Dedifferentiated amniotic fluid mesenchymal stem cell (primary cell): ENCODE results near the gene CCDC9B.

Source experiments
- DNase-seq: peaks from one replicate; pipeline ENCODE4 v3.0.0-alpha.2; 2016; ENCODE audit errors: extremely low spot score

CCDC9B gene

DNA sequence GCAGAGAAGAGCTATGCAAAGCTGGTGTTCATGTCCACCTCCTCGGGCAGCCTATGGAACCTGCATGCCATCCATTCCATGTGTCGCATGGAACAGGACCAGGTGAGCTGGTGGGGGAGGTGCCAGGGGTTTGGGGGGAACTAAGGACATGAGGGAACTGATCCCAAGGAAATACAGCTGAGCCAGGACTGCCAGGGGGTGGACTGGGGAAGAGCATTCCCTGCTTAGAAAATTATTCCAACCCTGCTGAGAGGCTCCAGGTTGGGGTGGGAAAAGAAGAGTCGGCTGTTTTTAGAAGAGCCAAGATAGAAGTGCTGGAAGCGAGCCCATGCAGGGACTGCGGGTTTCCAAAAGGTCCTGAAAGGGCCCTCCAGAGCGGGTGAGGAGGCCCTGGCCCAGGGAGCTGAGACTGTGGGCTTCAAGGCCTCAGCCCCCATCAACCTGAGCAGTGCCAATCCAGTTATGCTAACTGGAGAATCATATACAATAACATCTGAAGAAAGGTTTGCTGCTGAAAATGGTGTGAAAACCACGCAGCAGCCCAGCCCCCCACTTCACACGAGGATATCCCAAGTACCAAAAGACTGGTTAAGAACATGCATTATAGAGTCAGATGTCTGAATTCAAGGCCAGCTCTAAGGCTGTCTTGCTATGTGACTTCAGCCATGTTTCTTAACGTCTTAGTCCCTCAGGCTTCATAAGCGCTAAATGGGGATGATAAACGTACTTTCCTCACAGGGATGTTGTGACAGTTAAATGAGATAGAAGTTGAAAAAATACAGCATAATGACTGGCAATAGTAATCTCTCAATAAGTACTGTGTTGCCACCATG is 25.1 kb upstream of the CCDC9B start:
- DNase-seq = no peak

DNA sequence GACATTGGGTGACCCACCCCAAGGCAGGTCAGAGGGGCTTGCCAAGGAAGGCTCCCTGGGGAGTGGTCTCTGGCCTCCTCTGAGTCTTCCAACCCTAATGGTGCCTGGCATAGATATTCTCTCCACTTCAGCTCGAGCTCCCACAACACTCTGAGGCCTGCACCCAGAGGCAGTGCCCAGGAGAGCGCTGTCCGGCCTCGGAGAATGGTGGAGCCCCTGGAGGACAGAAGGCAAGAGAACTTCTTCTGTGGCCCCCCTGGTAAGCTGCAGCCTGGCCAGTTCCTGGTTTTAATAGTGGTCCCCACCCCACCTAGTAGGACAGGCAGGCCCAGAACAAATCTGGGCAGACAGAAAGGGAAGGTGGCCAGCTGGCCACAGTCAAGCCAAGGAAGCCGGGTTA is 24.3 kb upstream of the CCDC9B start:
- no peak for DNase-seq

DNA sequence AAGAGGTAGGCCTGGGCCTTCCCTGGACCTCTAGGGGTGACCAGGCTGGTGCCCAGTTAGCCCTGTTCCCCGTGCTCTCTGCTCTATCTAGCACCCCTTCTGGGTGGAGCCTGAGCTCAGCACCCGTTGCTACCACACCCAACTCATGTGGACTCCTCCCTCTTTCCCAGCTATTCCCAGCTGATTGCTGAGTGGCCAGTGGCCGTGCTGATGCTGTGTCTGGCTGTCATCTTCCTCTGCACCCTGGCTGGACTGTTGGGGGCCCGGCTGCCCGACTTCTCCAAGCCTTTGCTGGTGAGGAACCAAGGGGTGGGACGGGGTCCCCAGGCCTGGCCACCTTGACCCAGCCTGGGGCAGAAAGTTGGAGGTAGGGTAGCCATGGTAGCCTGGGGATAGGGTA is 23.5 kb upstream of the CCDC9B start:
- DNase-seq = no peak

DNA sequence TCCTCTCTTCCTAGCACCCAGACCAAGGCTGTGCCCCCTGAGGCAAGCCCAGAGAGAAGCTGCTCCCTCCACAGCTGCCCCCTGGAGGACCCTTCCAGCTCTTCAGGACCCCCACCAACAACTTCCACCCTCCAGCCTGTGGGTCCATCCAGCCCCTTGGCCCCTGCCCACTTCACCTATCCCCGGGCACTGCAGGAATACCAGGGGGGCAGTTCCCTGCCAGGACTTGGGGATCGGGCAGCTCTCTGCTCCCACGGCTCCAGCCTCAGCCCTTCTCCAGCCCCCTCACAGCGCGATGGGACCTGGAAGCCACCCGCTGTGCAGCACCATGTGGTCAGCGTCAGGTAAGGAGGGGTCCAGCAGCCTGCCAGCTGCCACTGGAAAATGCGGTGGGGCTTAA is 22.9 kb upstream of the CCDC9B start:
- DNase-seq = no peak

DNA sequence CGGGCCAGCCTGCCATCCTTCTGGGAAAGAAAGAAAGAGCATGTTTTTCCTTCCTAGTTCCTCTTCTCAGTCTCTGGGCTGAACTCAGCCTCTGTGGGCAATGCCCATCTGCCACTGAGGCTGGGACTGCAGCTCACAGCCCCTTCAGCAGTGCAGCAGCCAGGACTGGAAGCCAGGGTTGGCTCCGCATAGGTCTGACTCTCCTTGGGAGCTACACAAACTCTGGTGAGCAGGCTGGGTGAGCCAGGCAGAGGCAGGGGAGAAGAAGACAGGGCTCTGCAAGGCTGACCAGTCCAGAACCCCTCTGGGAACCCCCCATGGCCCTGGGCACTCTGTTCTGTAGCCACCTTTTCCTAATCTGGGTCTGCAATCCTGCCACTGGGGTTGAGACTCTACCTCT is 20.9 kb upstream of the CCDC9B start:
- DNase-seq = no peak

DNA sequence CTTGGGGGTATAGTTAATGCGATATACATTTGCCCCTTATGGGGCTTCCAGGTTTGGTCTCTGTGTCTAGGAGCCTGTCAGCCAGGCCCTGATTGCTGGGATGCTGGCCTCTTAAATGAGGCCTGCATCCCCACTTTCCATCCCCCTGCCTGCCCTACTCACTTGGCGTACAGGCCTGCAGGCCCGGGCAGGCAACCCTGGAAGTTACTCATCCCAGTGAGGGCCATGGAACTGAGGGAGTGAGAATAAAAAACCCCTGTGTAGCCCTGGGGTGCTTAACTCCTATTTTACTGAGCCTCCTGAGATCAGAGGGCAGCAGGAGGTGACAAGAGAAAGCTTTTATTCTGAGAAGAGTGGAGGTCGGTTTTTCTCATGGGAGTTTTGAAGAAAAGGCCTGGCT is 19.3 kb upstream of the CCDC9B start:
- DNase-seq = no peak

DNA sequence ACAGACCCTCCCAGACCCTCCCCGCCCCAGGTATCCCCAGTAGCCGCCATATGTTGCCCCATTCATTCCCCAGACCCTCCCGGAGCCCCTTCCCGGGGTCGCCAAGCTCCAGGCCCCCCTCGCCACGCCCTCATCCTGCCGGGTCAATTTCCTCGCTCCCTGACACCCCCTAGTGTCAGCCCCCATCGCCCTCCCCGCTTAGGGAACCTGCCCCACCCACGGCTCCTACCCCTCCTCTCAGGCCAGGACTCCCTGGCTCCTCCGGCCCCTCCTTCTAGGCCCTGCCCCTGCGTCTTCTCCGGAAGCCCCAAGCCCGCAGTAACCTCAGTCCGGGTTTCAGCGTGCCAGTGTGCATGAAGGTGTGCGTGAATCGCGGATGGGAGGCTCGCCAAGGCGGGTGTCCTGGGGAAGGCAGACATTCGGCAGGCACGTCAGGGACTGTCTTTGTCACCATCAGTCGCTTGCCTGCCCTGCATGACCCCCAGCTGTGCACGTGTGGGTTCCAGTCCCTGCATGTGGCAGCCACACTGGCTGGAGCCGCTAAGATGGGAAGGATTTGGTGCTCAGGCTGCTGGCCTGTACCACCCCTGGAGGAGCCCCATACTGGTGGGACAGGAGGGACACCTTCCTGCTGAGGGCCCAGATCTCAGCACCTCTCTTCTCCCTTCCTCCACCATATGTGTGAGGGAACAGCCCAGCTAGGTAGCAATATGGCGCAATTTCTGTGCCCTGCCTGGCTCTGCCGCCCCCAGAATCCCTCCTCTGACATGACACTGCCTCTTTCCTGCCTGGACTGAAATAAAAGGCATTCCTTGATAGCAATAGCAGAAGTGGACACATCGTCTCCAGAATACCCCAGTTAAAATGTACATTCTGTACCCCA is 18.0 kb upstream of the CCDC9B start:
- DNase-seq = no peak

DNA sequence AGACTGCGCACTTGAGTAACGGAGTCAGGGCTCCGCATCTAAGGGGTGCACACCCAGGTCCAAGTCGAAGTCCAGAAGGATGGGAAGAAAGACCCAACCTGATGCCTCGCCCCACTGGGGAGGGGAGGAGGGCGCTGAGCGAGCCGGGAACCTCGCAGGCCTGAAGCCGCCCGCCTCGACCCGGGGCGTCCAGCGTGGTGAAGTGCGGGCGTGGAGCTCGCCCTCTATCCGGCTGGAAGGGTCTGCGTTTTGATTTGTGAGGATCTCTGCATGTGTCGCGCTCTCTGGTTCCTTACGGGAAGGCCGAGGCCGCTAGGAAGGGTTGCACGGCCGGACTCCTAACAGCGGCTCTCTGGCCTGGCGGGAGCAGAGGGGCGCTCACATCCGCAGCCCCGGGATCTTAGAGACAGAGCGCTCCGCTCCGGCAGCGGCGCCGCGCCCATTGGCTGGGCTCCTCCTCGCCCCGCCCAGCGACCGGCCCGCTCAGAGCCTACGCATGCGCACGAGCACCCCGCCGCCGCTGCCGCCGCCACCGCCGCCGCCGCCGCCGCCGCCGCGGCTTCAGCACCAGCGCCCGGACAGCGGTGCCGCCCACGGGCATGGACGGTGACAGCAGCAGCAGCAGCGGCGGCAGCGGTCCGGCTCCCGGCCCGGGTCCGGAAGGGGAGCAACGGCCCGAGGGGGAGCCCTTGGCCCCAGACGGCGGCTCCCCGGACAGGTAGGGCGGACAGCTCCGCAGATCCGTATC is 17.2 kb upstream of the CCDC9B start, which contains the start of gene DISP2:
TSS of gene DISP2 (plus strand) at position 497 of the 748 bp plus-strand sequence. CDS start at position 600, 103 bp downstream.
- peak; percentile 70 for DNase-seq

DNA sequence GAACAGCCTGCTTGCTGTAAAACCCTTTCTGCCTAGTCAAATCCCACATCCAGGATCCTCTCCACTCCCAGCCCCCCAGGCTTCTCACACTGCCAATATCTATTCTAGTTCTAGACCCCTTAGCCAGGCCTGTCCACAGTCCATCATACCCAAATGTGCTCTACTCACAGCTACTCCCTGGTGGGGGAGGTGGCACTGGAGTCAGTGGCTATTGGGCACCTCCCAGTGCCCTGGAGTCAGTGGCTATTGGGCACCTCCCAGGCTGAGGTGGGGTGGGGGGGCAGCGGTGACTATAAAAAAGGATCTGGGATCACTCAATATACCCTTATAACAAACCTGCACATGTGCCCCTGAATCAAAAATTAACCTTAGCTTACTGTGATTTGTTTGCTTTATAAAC is 16.5 kb upstream of the CCDC9B start:
- no peak for DNase-seq

DNA sequence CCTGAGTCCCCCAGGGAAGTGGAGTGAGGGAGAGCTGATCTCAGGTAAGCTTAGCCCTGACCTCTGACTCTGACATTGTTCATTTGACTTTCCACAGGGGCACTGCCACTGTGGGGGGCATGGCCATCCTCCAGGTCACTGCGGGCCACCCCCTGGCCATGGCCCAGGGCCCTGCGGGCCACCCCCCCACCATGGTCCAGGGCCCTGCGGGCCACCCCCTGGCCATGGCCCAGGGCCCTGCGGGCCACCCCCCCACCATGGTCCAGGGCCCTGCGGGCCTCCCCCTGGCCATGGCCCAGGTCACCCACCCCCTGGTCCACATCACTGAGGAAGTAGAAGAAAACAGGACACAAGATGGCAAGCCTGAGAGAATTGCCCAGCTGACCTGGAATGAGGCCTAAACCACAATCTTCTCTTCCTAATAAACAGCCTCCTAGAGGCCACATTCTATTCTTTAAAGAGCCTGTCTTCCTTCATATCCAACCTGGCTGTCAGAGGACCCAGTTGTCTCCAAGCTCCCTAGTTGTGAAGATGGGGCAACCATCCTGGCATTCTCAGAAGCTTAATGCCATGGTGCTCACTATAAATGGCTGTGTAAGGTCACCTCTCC is 15.3 kb upstream of the CCDC9B start:
- DNase-seq = no peak

DNA sequence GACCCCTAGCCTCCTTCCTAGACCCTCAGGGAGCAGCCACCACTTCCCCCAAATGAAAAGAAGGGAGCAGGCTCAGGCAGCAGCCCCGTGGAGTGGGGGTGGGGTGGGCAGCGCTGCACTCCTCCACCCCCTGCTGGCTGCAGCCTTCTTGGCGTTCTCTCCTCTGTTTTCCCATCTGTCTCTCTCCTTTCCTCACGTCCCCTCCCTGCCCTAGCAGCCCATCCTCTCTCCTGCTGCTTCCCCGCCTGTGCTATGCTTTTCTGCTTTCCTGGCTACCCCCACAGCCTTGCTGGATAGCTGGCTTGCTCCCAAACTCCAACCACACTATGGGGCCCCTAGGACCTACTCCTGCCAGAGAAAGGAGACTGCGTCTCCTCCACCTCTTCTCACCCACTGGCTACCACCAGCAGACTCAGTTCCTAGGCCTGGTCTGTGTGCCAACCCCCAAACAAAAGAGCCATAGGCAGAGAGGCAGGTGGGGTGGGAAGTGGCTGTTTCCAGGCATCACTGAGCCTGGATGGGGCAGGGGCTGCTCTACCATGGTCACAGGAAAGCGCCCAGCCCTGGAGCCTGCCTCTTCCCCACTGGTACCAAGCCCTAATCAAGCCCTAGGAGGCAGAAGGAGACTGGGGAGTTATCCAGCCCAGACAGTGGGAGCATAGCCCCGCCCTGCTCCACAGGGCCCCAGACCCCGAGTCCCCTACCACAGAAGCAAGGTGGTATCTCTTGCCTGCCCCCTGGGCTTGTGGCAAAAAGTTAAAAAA is 13.9 kb upstream of the CCDC9B start:
- DNase-seq = no peak

DNA sequence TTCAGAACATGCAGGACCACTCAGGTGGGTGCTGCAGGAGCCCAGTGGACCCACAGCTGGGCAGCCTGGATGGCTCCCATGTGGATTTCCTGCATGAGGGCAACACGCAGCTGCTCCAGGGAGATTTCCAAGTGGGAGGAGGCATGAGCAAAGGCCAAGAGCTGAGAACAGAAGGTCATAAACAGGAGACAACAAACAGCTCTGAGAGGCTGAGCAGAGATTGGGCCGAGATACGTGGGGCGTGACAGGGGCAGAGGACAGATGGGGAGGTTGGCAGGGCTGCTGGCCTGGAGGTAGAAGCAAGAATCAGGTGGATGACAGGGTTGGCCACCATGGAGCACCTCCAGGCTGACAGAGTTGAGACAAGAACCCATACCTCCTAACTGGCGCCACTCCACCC is 13.0 kb upstream of the CCDC9B start:
- no peak for DNase-seq

DNA sequence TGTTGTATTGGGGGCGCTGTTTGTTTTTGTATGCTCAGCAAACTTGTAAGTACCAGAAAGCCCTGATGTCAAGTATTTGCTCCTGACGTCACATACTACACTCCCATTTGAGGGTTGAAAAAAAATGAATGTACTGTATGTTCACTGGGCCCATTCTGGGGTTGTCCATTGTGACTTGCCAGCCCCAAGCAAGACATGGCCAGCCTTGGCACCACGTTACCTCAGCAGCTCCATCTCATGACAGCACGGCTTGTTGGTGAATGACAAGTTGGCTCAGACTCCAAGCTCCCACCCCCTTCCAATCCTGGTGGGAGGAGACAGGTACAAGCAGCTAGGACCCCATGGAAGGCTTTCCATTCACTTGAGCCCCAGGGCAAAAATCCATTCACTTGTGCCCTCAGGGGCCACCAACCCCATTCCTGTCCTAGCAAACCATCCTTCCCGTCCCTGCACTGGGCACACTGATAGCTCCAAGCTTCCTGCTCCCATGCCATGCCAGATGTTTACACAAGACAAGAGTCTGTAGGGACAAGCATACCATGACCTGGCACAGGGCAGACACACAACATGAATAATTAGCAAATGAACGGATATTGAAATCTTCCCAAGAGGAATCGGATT is 11.7 kb upstream of the CCDC9B start:
- no peak for DNase-seq

DNA sequence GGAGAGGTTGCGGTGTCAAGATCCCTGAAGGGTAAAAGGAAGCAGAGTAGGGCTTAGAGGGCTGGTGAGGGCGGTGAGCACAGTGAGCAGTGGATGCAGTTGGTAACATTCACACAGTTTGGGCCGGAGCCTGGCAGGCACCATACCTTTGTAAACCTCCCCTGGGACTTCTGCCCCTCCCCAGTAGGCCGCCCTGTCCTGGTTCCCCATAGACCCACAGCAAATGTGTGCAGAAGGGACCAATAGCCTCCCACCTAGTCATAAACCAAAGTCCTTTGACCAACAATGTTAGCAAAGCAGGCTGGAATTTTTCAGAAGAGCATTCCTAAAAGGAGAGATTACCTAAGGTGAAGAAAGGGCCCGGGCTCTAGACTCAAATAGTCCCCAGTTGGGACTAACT is 8.4 kb upstream of the CCDC9B start:
- DNase-seq = no peak

DNA sequence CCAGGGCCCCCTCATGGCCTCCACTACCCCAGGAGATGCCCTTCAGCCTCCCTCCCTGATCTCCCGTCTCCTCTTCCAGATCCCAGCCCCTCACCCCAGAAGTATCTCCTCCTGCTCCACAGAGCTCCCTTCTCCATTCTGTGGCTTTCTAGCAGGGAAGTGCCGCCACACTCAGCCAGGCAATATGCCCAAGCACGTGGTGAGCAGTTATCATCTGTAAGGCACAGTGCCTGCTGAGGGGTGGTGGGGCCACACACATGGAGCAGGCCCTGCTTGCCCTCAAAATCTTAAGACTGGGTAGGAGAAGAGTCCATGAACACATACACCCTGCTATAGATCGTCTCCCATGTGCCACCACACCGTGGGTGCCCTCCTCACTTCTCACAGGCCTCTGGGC is 7.7 kb upstream of the CCDC9B start:
- no peak for DNase-seq

DNA sequence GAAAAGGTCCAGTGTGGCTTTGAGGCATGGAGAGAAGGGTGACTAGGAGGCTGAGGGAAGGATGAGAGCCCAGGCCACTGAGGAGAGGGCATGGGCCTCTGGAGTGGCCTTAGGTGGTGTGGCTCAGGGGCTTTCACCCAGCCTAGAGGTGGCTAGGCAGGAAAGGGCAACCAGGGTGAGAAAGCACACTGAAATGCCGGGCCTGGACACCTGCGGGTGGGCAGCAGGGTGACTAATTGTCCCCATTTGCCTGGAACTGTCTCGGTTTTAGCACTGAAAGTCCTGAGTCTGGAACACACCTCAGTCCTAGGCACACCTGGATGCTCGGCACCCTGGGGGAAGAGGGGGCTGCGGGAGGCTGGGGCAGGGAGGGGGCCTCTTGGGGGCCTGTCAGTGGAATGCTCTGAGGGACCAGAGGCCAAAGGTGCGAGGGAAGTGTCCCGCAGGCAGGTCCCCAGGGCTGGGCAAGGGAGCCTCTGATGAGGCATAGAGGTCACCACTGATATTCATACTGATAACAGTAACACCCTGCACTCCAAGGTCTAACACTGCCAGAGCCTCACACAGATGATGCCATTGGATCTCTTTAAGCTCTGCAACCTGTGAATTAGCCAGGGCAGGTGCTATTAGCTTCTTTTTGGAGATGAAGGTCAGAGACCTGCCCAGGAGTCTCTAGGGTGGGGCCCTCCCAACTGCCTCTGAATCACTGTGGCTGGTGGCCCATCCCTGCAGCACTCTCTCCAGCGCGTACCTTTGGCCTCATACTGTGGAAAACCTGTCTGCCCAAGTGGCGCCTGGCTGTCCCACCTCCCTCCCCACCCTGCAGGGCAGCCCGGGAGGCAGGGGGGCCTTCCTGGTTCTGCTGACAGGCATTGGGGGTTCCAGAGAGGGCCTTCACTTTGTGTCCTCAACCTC is 7.1 kb upstream of the CCDC9B start:
- no peak for DNase-seq

DNA sequence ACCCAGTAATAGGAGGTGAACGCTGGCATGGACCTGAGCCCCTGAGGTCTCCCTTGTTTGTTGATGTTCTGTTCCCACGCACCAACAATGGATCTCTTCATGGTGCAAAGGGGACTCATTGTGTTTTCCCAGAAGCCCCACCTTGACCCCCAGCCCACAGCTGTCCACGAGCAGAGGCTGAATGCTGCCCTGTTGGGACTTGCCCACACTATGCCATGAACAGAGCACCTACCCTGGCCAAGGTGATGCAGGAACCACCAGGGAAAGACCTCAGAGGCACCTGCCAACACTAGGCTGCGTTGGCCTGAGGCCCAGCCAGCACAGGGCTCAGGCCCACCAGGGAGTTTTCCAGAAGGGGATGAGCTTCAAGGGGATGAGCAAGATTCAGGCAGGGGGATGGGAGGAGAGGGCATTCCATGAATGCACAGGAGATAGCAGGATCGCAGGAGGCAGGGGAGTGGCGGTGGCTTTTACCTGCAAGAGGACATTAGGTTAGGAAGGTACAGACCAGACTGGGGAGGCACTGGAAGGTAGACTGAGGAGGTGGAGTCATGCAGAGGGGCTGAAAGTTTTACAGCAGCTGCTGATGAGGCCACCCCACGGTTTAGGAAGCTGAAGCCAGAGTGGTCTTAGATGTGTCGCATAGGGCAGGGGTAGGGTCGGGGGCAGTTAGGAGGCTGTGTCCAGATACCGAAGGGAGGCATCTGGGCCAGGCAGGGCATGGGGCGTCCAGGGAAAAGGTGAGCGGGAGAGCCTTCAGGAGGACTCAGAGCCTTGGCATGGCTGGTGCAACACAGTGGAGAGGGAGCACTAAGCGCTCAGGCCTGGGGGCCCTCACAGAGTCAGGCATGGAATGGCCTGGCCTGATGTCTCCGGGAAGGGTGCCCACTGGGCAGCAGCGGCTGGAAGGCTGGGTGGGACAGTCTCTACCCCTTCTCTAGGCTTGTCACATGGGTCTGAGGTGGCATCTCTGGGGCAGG is 6.1 kb upstream of the CCDC9B start:
- no peak for DNase-seq

DNA sequence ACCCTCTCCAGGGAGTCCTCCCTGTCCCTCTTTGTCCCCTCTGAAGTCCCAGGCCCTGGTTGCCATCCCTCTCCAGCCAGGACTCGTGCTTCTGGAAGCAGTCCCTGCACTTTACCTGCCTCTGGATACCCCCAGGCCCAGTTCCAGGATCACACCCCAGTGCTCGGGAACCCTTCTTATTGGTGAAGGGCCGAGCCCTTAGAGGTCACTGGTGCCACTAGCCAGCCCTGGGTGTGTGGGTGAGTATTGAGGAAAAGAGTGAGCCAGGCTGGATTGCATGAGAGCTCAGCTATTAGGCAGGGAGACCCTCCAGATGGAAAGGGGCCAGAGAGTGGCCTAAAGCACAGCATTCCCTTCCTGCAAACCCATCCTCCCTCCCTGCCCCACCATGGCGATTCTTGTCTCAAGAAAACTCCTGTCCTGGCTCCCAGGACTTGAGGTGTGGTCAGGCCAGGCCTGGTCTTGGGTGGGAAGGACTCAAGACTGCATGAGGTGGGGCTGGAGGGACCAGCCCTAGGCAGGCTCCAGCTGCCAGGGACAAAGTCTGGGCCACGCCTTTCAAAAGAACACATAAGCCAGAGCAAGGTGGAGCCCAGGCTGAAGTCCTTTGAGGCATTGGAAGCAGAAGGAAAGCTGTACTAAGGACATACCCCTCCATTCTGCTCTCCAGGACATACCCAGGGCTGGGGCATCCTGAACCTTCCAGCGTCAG is 5.3 kb upstream of the CCDC9B start:
- DNase-seq = no peak
